ENCODE data around the gene ADGRG7.

The ADGRG7 gene

GRCh38 chr3:100584101-100584660 lies 25.2 kb upstream of the ADGRG7 start:
- no peak for TF ChIP-seq CTCF (IDR thresholded peaks at IDR 0.05; ENCODE audit: insufficient read depth, missing control alignments)
- FAIRE-seq (no peak), DNase-seq (ENCODE audit: insufficient read length, low spot score) (no peak)

GRCh38 chr3:100586832-100587231 lies 22.6 kb upstream of the ADGRG7 start:
- no peak for FAIRE-seq
- no peak for TF ChIP-seq CTCF (IDR thresholded peaks at IDR 0.05; ENCODE audit: insufficient read depth, missing control alignments)
- DNase-seq (ENCODE audit: insufficient read length, low spot score): no peak

- no peak for DNase-seq (ENCODE audit: insufficient read length, low spot score)
- FAIRE-seq: no peak
- TF ChIP-seq CTCF (IDR thresholded peaks at IDR 0.05; ENCODE audit: insufficient read depth, missing control alignments): no peak
These were observed 21.1 kb upstream of the ADGRG7 start for GRCh38 chr3:100588251-100588650.

GRCh38 chr3:100590114-100590839 lies 19.1 kb upstream of the ADGRG7 start:
- no peak for FAIRE-seq
- TF ChIP-seq CTCF (IDR thresholded peaks at IDR 0.05; ENCODE audit: insufficient read depth, missing control alignments): peak; percentile 95
- DNase-seq (ENCODE audit: insufficient read length, low spot score): no peak

- no peak for TF ChIP-seq CTCF (IDR thresholded peaks at IDR 0.05; ENCODE audit: insufficient read depth, missing control alignments)
- FAIRE-seq (no peak), DNase-seq (ENCODE audit: insufficient read length, low spot score) (no peak)
These were observed 18.6 kb upstream of the ADGRG7 start for GRCh38 chr3:100590840-100591147.

- FAIRE-seq: no peak
- no peak for DNase-seq (ENCODE audit: insufficient read length, low spot score)
- TF ChIP-seq CTCF (IDR thresholded peaks at IDR 0.05; ENCODE audit: insufficient read depth, missing control alignments): no peak
These were observed 18.0 kb upstream of the ADGRG7 start for GRCh38 chr3:100591411-100591810.

All from D721Med (cell line).